ENCODE results near the gene KIAA1586.
"Not testable (repeated sequence)": the region's sequence is repeated elsewhere in the genome, so short reads cannot be mapped to it uniquely, and the experiment has no call there.

The KIAA1586 gene, protein sequence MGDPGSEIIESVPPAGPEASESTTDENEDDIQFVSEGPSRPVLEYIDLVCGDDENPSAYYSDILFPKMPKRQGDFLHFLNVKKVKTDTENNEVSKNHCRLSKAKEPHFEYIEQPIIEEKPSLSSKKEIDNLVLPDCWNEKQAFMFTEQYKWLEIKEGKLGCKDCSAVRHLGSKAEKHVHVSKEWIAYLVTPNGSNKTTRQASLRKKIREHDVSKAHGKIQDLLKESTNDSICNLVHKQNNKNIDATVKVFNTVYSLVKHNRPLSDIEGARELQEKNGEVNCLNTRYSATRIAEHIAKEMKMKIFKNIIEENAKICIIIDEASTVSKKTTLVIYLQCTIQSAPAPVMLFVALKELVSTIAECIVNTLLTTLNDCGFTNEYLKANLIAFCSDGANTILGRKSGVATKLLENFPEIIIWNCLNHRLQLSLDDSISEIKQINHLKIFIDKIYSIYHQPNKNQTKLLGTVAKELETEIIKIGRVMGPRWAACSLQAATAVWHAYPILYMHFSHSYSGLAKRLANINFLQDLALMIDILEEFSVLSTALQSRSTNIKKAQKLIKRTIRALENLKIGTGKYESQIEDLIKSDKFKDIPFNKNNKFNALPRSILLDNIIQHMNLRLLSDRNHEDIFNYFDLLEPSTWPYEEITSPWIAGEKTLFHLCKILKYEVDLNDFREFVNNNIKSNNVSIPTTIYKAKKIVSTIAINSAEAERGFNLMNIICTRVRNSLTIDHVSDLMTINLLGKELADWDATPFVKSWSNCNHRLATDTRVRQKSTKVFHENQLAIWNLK

DNA sequence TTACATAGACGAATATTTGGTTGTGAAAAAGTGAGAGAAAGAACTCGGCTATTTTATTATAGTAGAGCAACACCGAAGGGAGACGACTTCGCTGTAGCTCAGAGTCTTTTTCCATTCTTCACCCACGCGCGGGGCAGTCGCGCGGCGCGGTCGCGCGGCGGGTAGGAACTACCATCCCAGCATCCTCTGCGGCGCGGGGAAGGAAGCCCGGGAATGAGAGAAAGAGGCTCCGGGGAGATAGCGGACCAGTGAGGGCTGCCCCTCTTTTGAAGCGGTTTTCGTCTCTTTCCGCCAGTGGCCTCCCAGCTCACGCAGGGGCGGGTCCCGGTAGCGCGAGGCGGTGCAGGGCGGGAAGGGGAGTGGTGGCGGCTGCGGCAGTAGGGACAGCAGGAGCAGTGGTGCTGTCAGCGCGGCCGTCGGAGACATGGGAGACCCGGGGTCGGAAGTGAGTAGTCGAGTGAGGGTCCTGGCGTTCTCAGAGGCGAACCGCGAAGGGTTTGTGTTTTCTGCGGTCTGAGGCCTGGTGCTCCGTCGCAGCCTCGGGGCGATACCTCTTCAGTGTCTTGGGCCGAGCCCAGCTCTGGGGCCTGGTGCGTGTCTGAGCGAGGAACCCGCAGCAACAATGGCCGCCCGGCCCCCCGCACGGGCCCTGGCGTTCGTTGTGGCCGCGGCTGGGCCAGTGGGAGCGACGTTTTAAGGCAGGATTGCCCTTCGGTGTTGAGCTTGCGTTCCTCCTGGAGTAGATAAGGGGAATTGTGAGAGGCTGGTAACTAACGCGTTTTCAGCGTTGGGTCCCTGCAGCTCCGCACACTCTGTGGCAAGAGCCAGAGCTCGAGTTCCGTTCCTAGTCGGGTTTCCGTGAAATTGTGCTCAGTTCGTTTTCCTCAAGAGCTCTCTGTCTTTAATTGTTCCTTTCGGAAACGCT lies at the start of gene KIAA1586:
TSS of gene KIAA1586 (plus strand) at position 362 of the 925 bp plus-strand sequence. CDS start at position 425, 63 bp downstream.
- DNase-seq, result peak; percentile 90

DNA sequence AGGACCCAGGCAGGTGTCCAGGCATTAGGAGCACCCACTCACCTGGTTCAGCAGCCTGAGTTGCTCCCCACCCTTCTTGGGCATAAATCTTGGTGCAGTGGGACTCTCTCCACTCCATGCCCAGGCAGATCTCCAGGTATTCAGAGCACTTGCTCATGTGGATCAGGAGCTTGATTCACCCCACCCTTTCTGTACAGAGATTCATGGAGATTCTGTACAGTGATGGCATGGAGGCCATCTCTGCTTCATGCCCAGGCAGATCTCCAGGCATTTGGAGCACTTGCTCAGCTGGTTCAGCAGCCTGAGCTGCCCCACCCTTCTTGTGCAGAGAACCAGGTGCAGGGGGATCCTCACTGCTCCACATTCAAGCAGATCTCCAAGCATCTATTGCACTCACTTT lies 47.4 kb upstream of the KIAA1586 start:
- no peak for DNase-seq

DNA sequence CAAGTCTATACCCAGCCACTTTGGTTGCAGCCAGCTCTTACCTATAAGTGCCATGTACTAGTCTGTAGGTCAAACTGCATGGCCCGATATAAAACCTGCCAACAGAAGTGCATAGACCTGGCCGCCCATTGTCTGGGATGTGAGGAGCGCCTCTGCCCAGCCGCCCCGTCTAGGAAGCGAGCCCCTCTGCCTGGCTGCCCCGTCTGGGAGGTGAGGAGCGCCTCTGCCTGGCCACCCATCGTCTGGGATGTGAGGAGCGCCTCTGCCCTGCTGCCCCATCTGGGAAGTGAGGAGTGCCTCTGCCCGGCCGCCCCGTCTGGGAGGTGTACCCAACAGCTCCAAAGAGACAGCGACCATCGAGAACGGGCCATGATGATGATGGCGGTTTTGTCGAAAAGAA lies 46.7 kb upstream of the KIAA1586 start:
- DNase-seq, result not testable (repeated sequence)

DNA sequence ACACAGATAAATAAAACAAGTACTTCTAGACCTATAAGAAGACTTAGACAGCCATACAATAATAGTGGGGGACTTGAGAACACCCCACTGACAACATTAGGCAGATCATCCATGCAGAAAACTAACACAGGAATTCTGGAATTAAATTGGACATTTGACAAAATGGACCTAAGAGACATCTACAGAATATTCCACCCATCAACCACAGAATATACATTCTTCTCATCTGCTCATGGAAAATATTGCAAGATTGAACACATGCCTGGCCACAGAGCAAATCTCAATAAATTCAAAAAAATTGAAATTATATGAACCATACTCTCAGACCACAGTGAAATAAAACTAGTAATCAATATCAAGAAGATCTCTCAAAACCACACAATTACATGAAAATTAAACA lies 44.3 kb upstream of the KIAA1586 start:
- no peak for DNase-seq

DNA sequence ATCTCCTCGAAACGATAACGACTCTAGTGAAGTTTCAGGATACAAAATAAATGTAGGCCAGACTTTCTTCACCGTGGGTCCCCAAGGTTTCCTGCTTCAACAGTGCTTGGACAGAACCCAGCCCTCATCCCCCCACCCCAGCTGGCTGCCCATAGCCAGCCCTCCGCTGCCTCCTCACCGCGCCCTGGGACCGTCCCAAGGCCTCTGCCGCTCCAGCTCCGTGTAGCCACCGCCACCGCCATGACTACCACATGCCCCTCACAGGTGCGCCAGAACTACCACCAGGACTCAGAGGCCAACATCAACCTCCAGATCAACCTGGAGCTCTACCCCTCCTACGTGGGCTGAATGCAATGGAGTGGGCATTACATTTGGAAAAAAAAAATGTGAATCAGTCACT lies 42.2 kb upstream of the KIAA1586 start:
- no peak for DNase-seq

DNA sequence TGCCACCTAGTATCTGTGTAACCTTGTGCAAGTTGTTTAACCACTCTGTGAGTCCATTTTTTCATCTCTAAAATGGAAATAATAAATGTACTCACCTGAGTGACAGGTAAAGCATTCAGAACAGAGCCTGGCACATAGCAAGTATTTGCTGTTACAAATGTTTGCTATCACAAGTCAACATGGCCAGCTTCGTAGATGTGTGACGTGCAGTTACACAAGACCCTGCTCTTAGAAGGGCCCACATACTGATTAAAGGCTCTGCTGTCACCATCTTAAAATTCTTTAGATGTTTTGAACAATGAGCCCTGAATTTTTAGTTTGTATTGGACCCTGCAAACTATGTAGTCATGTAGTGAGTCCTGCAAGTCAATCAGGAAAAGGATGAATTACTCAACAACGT lies 40.4 kb upstream of the KIAA1586 start:
- DNase-seq, result no peak

DNA sequence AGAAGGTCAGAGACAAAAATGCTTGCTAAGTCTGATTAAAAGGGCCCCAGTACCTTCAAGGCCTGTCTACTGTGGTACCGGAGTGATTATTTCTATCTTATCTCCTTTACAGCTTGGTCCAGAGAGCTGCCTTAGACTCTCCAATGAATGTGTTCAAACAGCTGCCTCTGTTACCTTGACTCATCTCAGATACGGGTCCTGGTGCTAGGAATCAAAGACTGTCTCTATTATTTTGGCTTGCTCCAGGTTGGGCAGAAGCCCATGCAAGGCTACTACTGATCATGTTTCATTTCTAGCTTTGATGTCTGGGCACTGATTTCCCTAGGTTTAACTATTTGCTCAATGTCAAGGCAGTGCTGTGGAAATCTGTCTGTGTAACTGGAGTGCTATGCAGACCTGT lies 38.4 kb upstream of the KIAA1586 start:
- DNase-seq, result not testable (repeated sequence)

DNA sequence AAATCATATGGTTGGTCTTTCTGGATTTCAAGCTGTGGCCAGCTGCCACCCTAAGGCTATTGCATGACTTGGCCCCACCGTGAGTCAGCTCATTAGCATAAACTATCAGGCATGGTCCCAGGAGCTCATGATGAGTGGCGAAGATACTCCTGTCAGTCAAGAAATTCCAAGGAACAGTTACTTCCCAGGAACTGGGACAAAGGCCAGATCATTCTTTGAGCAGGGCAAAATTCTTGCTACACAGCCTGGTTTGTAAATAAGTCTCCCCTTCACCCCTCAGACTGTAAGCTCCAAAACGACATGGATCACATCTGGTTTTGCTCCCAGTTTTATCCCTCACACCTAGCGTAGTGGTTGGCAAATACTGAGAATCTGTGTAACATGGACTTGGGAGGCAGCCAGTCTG lies 33.0 kb upstream of the KIAA1586 start:
- no peak for DNase-seq

DNA sequence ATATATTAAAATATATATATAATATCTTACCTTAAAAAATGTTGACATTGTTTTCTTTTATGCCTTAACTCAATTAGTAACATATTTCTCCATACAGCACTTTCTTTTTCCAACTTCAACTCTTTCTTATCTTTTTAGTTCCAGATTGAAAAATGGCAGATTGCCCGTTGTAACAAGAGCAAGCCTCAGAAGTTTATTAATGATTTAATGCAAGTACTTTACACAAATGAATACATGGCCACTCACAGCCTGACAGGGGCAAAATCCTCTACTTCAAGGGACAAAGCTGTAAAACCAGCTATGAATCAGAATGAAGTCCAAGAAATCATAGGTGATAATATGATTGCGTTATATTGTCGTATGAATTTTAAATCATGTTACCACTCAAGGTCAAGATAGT lies 29.4 kb upstream of the KIAA1586 start:
- no peak for DNase-seq

DNA sequence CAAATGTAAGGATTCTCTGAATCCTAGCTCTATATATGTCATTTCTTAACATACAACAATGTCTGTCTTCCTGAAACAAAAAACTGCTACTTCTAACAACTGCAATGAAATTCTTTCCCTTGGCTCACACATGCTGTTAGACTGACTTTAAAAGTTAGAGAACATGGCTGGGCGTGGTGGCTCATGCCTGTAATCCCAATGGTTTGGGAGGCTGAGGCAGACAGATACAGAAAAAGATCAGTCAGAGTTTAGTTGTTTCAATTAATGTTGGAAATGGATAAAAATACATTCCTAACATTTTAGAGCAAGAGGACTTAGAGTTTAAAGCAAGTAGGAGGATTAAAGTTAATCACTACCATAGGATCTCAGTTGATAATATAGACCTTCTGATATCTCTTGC lies 28.7 kb upstream of the KIAA1586 start:
- no peak for DNase-seq

DNA sequence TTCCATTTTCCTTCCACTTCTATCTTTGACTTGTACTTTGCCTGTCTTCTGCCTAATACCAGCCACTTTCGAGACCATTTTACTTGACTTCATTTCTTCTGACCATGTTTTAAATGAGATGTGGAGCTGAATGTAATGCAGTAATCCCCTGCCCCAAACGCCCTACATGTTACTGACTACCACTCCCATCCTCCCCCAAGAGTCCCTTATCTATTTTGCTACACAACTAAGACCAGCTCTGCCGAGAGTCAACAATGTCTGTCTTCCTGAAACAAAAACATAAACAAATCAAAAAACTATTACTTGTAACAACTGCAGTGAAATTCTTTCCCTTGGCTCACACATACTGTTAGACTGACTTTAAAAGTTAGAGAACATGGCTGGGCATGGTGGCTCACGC lies 27.1 kb upstream of the KIAA1586 start:
- no peak for DNase-seq

DNA sequence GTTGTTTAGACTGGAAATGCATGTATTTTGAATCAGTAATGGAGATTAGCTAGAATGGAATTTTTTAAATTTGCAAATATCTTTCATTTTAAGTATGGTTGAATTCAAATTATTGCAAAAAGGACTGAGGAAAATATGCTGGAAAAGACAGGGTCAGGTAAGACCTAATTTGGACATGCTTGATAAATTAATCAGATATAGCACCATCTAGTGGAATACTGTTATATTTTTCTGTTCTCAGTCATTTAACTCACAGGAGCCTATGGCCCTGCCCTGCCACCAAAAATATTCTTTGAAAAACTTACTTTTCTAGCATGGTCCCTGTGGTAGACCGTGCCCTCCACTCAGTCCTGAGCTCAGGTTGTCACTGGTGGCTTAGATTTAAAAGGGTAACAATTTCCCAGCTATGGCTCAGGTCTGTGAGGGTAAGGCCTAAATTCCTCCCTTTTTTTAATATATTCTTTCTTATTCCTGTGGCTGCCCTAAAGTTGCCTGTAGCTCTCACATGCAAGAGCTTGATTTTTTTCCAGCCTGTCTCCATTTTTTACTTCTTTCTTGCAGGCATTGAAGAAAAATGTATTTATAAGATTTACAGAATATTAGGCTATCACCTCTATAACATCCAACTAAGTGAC lies 25.3 kb upstream of the KIAA1586 start:
- DNase-seq, result peak; percentile 31

DNA sequence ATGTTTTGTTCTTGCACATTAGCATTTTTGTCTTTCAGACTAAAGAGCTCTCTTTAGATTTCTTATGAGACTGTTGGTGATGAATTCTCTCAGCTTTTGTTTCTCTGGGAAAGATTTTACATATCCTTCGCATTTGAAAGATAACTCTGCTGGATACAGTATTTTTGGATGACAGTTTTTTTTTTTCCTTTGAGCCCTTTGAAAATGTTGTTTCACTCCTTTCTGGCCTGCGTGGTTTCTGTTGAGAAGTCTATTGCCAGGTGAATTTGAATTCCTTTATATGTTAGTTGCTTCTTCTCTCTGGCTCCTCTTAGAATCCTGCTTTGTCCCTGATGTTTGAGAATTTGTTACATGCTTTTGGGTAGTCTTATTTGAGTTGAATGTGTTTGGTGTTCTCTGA lies 22.2 kb upstream of the KIAA1586 start:
- DNase-seq, result no peak

DNA sequence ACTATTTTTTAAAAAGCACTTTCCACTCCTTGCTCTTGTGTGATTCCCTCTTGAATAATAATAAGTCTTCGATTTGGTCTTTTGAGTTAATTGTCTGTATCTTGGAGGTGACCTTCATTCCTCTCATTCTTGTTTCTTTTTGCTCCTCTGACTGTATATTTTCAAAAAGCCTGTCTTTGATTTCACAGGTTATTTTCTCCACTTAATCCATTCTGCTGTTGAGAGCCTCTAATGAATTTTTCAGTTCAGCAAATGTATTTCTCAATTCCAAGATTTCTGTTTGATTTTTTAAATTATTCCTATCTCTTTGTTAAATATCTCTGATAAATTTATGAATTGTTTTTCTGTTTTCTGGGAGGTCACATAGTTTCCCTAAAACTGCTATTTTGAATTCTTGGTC lies 21.7 kb upstream of the KIAA1586 start:
- no peak for DNase-seq

DNA sequence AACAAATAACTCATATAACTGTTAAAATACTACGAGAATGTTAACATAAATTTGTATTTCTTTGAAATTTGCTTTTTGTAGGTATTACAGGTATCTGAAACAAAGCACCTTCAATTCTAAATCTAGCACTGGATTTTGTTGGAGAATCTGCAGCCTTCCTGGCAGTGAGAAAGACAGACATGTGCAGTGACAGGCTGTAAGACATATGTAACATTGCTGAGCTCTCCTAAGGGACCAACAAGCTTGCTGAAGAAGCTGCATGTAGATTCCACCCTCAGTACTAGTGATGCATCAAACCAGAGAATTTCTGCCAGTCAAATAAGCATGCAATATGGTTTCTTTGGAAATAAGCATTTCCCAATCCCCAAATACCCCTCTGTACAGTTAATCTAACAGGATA lies 20.5 kb upstream of the KIAA1586 start:
- DNase-seq, result no peak

DNA sequence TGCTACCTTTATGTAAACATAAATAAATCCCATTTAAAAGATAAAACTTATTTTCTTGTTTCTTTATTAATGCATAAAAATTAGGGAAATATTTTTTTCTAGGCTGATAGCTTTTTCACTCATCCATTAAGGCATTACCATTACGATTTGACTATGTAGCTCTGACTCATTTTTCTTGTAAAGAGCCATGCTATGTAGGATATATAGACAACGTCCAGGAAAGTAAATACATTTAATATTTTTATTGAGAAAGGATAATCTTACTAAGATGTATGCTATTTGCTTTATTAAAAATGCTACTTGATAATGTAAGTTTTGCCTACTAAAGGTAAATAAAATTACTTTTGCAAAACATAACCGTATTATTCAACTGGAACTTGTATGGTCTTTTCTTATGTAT lies 19.2 kb upstream of the KIAA1586 start:
- no peak for DNase-seq

DNA sequence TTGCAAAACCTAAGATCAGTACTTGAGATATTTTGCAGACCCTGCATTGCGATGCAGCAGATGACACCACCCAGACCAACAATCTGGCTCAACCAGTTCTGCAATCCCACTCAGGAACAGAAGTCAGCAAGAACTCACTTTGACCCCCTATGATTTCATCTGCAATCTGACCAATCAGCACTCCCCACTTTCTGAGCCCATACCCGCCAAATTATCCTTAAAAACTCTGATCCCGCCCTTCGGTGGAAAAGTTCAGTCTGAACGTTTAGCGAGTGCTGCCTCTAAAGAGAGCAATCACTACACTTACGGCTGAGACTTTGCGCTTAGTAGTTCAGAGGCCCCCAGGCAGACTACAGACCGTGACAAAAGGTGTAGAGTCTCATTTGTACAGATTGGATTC lies 17.3 kb upstream of the KIAA1586 start:
- no peak for DNase-seq

DNA sequence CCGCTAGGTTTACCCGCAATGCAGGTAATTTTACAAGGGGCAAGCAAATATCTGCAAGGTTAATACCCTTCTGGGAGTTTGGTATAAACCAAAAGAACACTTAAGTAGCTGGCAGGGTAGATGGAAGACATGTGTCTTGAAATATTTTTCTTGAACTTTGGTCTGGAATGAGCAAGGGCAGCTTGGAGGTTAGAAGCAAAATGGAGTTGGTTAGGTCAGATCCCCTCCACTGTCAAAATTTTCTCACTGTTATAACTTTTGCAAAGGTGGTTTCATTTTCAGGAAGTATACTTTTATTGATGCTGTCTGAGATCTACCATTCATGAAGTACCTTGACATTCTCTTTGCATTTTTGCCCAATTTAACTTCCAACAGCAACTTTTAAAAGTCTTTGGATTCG lies 13.3 kb upstream of the KIAA1586 start:
- no peak for DNase-seq

DNA sequence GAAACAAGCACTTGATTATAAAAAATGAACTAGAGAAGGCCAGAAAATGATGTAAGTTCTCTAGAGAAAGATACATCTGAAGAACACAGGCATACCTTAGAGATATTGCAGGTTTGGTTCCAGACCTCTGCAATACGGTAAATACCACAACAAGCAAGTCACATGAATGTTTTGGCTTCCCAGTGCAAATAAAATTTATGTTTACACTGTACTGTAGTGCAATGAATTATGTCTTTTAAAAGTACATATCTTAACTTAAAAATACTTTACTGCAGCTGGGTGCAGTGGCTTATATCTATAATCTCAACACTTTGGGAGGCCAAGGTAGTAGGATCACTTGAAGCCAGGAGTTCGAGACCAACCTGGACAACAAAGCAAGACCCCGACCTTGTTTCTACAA lies 10.9 kb upstream of the KIAA1586 start:
- no peak for DNase-seq

DNA sequence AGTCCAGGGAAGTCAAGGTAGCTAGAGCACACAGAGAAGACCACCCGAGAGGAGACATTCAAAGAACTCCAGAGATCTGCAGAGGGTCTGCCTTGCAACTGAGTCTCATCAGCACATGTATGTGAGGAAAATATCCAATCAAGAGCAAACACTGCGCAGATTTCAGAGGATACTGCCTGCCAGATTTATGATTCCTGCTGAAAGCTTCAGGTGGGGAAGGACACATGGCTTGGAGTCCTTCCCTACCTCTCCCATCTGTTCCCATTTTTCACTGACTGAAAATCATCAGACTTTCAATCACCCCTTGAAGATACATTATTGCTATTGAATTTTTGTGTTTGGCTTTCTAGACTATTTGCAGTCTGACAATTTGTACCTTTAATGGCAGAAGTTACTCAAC lies 7.6 kb upstream of the KIAA1586 start:
- no peak for DNase-seq

DNA sequence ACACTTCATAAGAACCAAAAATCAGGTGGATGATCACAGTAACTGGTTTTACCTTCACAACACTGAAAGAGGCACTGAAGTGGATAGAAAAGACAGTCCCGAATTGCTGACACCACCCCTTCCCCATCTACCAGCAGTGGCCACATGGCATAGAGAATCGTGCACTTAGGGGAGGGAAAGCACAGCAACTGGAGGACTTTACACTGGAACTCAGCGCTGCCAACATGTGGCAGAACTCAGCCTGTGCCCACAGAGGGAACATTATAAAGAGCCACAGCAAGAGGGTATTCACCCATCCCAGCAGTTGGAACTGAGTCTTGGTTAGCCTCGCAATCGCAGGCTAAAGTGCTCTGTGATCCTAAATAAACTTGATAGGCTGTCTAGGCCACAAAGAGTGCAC lies 6.5 kb upstream of the KIAA1586 start:
- no peak for DNase-seq

DNA sequence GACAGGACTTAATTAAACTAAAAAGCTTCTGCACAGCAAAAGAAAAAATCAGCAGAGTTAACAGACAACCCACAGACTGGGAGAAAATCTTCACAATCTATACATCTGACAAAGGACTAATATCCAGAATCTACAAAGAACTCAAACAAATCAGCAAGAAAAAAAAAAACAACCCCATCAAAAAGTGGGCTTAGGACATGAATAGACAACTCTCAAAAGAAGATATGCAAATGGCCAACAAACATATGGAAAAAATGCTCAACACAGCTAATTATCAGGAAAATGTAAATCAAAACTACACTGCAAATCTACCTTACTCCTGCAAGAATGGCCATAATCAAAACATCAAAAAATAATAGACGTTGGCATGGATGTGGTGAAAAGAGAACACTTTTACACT lies 2.4 kb upstream of the KIAA1586 start:
- DNase-seq, result not testable (repeated sequence)

DNA sequence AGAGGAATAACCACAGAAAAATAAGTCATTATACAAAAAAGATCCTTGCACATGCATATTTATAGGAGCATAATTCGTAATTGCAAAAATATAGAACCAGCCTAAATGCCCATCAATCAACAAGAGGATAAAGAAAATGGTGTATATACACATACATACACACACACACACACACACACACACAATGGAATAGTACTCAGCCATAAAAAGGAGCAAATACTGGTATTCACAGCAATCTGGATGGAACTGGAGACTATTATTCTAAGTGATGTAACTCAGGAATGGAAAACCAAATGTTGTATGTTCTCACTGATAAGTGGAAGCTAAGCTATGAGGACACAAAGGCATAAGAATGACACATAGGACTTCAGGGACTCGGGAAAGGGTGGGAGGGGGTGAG lies 1.9 kb upstream of the KIAA1586 start:
- no peak for DNase-seq
